OCI-LY3 (cell line): ENCODE data around the gene DNPH1.

Source experiments
- CTCF ChIP-seq: fragments of 200-600, 300-600 bp; sonication (generic); IDR thresholded peaks from 2 replicates; pipeline ENCODE4 v1.5.1; 2014; ENCODE audit warnings: antibody characterized with exemption, low read length, low read depth
- EZH2phosphoT487 ChIP-seq: fragments of 200-600 bp; shearing (Covaris generic); IDR thresholded peaks from 2 replicates; pipeline ENCODE4 v1.6.1; 2018; ENCODE audit warnings: antibody characterized with exemption, mixed run types, low read depth

GRCh38 chr6:43219119-43219518 is 10.2 kb downstream of the DNPH1 start:
- no peak for TF ChIP-seq CTCF
- TF ChIP-seq EZH2phosphoT487, result no peak
